Embryonic facial prominence (tissue), 1 donor: Measurements from ENCODE around the gene DCST2.

ENCODE experiments used
- DNase-seq: peaks from one replicate; pipeline ENCODE4 v3.0.0-alpha.2; 2016; ENCODE audit errors: extremely low spot score

The DCST2 gene

DNA sequence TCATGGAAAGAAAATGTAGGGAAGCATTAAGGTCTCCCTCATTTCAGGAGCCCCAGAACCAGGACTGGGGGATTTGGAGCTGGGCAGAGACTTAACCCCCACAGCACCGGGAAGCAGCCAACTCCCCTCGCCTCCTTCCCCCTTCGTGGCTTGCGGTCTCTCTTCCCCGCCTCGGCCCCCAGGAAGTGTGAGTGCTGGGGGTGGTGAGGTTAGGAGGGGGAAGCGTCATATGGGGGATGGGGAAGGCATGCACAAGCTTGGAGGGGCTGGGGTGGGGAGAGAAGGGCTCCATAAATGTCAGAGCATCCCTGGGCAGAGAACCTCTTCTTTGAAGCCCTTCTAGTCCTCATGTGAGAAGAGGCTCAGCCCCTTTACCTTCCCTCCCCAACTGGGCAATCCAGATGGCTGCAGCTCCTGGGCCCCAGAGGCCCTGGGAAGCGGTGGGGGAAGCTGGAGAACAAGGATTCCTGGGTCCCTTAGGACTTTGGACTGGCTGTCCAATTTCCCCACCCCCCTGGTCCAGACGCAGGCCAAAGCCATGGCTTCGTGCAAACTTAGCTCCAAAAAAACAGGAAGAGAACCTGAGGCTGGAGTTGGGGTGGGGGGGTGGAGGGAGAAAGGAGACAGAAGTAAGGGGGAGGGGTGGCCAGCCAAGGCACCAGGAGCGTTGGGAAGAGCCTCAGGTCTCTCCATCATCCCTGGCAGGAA lies 23.2 kb downstream of the DCST2 start:
- no peak for DNase-seq

DNA sequence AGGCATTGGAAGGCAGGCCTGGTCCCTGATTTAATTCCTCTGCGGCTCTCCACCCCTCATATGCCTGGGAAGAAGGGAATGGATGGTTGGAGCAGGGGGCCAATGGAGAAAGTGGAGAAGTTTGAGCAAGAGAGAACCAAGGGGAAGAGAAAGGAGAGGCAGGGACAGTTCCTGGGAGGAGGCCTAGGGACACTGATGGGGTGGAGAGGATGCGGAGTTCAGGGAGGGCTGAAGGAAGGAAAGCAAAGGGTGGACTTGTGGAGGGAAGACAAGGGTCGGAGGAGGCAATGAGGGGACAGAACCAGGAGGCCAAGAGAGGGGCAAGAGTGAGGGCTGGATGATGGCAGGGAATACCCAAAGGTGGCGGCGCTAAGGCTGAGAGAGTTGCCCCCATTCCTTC lies 23.8 kb downstream of the DCST2 start:
- DNase-seq: no peak

GRCh38 chr1:155009221-155009711 lies 24.3 kb downstream of the DCST2 start:
- no peak for DNase-seq

GRCh38 chr1:155008015-155008941 lies 25.3 kb downstream of the DCST2 start:
- DNase-seq: no peak

GRCh38 chr1:155007251-155007828 lies 26.2 kb downstream of the DCST2 start:
- no peak for DNase-seq

DNA sequence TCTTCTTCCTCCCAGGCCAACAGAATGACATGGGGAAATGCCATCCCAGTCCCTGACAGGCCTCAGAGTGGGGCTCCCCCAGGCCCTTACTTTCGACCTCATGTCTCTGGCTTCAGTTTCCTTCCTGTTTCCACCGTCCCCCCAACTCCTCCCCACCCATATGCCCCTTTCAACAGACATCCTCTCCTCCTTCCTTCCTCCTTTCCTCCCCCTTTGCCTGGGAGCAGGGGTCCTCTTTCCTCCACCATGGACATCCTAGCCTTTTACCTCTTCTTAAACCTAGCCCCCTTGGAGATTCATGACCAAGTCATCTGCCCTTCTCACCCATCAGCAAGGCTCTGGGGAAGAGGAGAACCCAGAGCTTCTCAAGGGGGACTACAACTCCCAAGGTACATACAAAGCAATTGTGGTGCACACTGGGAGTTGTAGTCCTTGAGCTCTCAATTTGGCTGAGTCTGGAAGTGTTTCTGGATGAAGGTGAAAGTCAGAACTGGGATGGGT lies 26.9 kb downstream of the DCST2 start:
- DNase-seq: no peak

- DNase-seq: no peak
Measured at GRCh38 chr1:155005076-155006011, 28.2 kb downstream of the DCST2 start.

DNA sequence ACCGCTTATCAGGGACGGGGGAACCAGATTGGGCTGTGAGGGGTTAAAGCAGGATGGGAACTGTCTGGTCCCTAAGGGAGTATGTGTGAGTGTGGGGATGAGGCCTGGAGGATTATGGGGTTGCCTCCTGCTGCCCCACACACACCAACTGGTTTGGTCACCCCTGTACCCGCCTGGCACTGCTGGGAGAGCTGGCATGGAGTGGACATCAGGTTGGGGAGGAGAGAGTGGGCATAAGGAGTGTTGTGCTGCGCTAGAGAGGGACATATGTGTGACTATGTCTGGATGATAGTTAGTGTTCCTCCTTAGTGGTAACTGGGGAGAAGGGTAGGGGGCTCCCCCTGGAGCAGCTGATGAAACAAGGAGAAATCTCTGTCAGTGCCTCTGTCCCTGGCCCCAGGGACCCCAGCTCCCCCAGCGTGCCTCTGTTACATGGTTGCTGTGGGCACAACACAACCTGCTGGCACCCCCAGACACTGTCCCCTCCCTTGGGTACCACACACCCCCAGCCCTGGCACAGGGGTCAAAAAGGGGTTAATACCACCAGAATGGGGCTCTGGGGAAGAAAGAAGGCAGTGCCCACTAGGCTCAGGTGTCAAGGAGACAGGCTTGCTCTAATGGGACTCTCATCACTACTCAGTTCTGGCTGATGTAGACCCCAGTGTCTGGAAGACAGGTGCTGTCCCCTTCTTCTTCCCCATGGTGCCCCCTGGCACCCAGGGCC lies 29.1 kb downstream of the DCST2 start:
- DNase-seq: no peak

- no peak for DNase-seq
Measured at GRCh38 chr1:155003766-155004351, 29.7 kb downstream of the DCST2 start.

DNA sequence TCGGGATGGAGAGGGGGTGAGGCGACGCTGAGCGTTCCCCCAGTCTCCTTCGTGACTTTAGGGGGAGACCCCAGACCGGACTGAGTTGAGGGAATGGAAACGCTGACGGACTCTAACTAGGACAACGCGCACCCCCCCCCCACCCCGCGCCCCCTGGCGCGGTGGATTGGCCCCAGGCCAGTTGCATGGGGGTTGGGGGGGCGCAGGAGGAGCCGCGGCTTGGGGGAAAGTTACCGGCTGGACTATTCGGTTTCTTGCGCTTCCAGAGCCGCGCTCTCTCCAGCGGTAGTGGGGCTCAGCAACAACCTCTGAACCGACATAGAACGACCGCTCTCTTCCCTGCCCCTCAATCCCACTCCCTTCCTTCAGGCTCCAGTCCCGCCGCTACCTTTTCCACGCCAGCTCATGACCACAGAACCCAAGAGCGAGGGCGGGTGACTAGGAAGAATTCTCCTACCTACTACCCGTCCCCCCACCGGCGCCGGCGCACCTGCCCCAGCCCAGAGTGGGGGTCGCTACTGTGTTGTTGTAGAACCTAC lies 30.3 kb downstream of the DCST2 start:
- DNase-seq: no peak

DNA sequence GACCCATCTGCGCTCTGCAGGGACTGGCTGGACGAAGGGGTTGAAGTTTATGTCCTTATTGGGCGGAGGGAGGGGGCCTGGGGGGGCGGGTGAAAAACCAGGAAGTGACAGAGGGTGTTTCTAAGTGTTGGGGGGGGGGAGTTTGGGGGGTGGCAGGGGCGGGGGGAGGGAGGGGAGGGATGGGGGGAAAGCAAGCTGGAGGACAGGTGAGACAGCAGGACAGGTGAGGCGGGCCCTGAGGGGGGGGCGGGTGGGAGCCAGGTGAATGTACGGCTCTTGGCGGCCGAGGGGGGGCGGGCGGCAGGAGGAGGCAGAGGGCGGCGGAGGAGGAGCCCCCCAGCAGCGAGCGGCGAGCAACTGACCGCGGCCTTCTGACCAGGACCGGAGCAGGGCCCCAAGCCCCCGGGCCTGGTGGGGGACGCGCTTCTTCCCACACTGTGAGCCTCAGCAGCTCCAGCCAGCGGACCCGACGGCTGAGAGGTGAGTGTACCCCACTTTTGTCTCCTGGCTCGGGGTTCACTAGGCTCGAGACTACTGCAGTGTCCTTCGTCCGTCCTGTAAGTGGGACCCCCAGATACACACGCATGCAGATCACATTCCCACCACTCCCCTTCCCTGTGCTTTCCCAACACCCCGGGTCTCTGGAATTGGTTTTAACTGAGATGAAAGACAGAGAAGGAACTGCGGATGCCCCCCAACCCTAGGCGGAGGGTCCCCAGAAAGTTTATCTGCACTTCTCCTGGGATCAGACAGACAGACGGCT lies 30.9 kb downstream of the DCST2 start, which contains the start of gene ZBTB7B:
Gene ZBTB7B (plus strand): TSS at position 339 of the 763 bp plus-strand sequence. CDS start 11,859 bp downstream, outside the sequence.
- no peak for DNase-seq

GRCh38 chr1:155001675-155002463 lies 31.7 kb downstream of the DCST2 start:
- DNase-seq: peak; percentile 97

DNA sequence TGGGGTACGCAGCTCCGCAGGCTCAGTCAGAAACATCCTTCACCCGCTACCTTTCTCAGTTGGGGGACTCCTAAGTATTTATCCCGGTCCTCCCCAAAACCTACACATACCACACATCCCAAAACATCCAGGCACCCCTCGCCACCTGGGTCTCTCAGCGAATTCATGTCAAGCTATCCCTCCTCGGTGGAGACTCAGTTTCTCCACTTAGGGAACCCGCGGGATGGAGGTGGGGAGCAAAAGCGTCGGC lies 32.2 kb downstream of the DCST2 start:
- DNase-seq: no peak

DNA sequence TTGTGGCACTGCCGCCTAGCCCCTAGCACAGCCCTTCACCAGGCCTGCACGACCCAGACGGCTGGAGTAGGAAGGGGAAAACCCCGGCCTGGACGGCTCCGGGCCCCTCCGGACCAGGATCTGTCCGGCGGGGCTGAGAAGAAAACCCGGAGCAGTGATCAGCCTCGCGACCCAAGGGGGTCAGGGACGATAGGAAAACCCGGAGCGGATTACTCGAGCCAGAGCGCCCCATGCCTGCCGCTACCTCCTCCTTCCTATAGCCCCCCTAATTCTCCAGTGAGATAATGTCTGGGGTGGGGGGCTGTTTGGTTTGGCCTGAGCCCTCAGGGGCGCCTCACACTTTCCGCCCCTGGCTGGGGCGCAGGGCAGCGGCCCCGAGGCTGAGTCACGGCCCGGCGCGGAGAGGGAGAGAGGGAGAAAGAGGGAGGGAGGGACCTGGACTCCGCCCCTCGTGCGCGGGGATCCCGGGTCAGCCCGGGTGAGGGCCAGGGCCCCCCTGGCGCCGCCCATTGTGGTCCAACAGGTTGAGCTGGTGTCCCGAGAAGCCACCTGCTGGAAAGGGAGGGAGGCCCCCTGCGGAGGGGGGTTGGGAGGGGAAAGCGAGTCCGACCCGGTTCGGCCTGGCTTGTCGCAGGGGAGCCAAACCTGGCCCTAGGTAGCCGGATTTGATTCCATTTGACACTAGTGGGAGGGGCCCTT lies 32.7 kb downstream of the DCST2 start:
- peak; percentile 50 for DNase-seq

GRCh38 chr1:155000411-155000725 lies 33.2 kb downstream of the DCST2 start:
- DNase-seq: no peak

- no peak for DNase-seq
Measured at GRCh38 chr1:154999571-155000410, 33.8 kb downstream of the DCST2 start.
